ENCODE results near the gene PRPF19. TPM values are rescaled to one million over a fixed set of nuclear protein-coding genes. Genes with fewer than 3 reads are reported as not detected.

Gene PRPF19
- polyA plus RNA-seq, 2 of the 4 experiments (the other 2 are of a cell fraction), result 41.1 to 177 TPM

DNA sequence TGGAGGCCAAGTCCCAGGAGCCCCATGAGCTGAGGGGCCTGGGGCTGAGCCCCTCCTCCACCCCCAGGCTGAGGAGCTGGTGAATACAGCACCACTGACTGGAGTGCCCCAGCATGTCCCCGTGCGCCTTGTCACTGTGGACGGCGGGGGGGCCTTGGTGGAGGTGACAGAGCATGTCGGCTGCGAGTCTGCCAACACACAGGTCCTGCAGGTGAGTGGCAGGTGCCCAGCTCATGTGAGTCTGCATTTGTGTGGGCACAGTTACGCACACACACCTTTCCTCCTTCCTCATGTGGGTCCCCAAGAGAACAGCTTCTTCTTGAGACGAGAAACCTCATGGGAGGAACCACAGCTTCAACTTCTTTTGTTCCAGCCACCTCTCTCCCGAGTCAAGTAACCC, 25.5 kb upstream of the PRPF19 start:
- ChIA-PET CTCF (interaction anchor here (1.3 to 1.7 kb wide), 3 partner anchors 9 to 197 kb away, joined by 3 to 8 read pairs (median 4); no protein-coding TSS in a partner anchor), POLR2A (no interaction called here)
- DNase-seq (ENCODE audit: low read depth in 1 of 2, low spot score in 1 of 2), result no peak
- no peak overlapping the region for H3K27ac ChIP-seq
- no peak for FAIRE-seq
- WGBS (ENCODE audit: missing lambda C conversion rate), result 95% methylated on average over 8 of the region's 9 CpGs
- no peaks in the 10 kb centered on the region for H3K9me3 ChIP-seq
- TF ChIP-seq RAD21 (conservative IDR thresholded peaks at IDR 0.05 in 1 of 2, IDR thresholded peaks at IDR 0.05 in 1 of 2), result no peak
- no peak for TF ChIP-seq ZC3H11A (IDR thresholded peaks at IDR 0.05)
- no peak for TF ChIP-seq NFE2L2 (conservative IDR thresholded peaks at IDR 0.05; ENCODE audit: low read length)
- no peak for TF ChIP-seq GATA3 (IDR thresholded peaks at IDR 0.05; ENCODE audit: borderline replicate concordance)
- no peak for TF ChIP-seq POLR2A (IDR thresholded peaks at IDR 0.05; ENCODE audit: low read length)
- no peak for TF ChIP-seq TP53 (CRISPR knock-in tag; IDR thresholded peaks at IDR 0.05)
- TF ChIP-seq, protein P1, sequence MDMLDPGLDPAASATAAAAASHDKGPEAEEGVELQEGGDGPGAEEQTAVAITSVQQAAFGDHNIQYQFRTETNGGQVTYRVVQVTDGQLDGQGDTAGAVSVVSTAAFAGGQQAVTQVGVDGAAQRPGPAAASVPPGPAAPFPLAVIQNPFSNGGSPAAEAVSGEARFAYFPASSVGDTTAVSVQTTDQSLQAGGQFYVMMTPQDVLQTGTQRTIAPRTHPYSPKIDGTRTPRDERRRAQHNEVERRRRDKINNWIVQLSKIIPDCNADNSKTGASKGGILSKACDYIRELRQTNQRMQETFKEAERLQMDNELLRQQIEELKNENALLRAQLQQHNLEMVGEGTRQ (IDR thresholded peaks at IDR 0.05), result no peak
- no peak for TF ChIP-seq FOSB (CRISPR knock-in tag; IDR thresholded peaks at IDR 0.05)
- H3K4me1 ChIP-seq, result no peaks in the 10 kb centered on the region
- ATAC-seq, result no peak
- H3K4me2 ChIP-seq, result no peak overlapping the region
- H3K4me3 ChIP-seq, result no peak overlapping the region

- no peak for DNase-seq (ENCODE audit: low read depth in 1 of 2, low spot score in 1 of 2)
- 90% methylated on average over 2 of the region's 4 CpGs for WGBS (ENCODE audit: missing lambda C conversion rate)
Measured at GRCh38 chr11:60930394-60930793, 24.0 kb upstream of the PRPF19 start.

More at GRCh38 chr11:60930394-60930793, 24.0 kb upstream of the PRPF19 start:
- ChIA-PET POLR2A (no interaction called here), CTCF (no interaction called here)
- Histone ChIP-seq H3K4me3 (no peak overlapping the region), H3K4me1 (peaks cover 10% of the 10 kb centered on the region), H3K4me2 (no peak overlapping the region), H3K27ac (no peak overlapping the region), H3K9me3 (no peaks in the 10 kb centered on the region)
- TF ChIP-seq EHMT2 (IDR thresholded peaks at IDR 0.05; ENCODE audit: low read depth) (no peak), FOXS1 (CRISPR knock-in tag; IDR thresholded peaks at IDR 0.05) (no peak), BHLHE40 (IDR thresholded peaks at IDR 0.05; ENCODE audit: low read depth, low read length) (no peak), POLR2AphosphoS2 (conservative IDR thresholded peaks at IDR 0.05; ENCODE audit: low read length) (no peak), HEYL (CRISPR knock-in tag; IDR thresholded peaks at IDR 0.05) (no peak), HMGXB4 (CRISPR knock-in tag; IDR thresholded peaks at IDR 0.05; ENCODE audit: borderline replicate concordance) (no peak), TP53 (CRISPR knock-in tag; IDR thresholded peaks at IDR 0.05) (no peak), CBX8 (IDR thresholded peaks at IDR 0.05) (no peak), RAD21 (conservative IDR thresholded peaks at IDR 0.05 in 1 of 2, IDR thresholded peaks at IDR 0.05 in 1 of 2) (no peak), EP300 (IDR thresholded peaks at IDR 0.05) (no peak), NFE2L2 (conservative IDR thresholded peaks at IDR 0.05; ENCODE audit: low read length) (no peak), JUNB (IDR thresholded peaks at IDR 0.05) (no peak), RARB (CRISPR knock-in tag; IDR thresholded peaks at IDR 0.05) (no peak), EHF (CRISPR knock-in tag; IDR thresholded peaks at IDR 0.05) (no peak), ZC3H11A (IDR thresholded peaks at IDR 0.05) (no peak), HOXA7 (CRISPR knock-in tag; IDR thresholded peaks at IDR 0.05) (no peak), E2F6 (IDR thresholded peaks at IDR 0.05; ENCODE audit: borderline replicate concordance, low read depth) (no peak)
- TF ChIP-seq, protein P2, sequence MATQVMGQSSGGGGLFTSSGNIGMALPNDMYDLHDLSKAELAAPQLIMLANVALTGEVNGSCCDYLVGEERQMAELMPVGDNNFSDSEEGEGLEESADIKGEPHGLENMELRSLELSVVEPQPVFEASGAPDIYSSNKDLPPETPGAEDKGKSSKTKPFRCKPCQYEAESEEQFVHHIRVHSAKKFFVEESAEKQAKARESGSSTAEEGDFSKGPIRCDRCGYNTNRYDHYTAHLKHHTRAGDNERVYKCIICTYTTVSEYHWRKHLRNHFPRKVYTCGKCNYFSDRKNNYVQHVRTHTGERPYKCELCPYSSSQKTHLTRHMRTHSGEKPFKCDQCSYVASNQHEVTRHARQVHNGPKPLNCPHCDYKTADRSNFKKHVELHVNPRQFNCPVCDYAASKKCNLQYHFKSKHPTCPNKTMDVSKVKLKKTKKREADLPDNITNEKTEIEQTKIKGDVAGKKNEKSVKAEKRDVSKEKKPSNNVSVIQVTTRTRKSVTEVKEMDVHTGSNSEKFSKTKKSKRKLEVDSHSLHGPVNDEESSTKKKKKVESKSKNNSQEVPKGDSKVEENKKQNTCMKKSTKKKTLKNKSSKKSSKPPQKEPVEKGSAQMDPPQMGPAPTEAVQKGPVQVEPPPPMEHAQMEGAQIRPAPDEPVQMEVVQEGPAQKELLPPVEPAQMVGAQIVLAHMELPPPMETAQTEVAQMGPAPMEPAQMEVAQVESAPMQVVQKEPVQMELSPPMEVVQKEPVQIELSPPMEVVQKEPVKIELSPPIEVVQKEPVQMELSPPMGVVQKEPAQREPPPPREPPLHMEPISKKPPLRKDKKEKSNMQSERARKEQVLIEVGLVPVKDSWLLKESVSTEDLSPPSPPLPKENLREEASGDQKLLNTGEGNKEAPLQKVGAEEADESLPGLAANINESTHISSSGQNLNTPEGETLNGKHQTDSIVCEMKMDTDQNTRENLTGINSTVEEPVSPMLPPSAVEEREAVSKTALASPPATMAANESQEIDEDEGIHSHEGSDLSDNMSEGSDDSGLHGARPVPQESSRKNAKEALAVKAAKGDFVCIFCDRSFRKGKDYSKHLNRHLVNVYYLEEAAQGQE (IDR thresholded peaks at IDR 0.05), result no peak
- ATAC-seq, result no peak
- FAIRE-seq, result no peak

Data from A549 (cell line).